Measurements from ENCODE around the gene CCDC192.

CCDC192 gene

DNA sequence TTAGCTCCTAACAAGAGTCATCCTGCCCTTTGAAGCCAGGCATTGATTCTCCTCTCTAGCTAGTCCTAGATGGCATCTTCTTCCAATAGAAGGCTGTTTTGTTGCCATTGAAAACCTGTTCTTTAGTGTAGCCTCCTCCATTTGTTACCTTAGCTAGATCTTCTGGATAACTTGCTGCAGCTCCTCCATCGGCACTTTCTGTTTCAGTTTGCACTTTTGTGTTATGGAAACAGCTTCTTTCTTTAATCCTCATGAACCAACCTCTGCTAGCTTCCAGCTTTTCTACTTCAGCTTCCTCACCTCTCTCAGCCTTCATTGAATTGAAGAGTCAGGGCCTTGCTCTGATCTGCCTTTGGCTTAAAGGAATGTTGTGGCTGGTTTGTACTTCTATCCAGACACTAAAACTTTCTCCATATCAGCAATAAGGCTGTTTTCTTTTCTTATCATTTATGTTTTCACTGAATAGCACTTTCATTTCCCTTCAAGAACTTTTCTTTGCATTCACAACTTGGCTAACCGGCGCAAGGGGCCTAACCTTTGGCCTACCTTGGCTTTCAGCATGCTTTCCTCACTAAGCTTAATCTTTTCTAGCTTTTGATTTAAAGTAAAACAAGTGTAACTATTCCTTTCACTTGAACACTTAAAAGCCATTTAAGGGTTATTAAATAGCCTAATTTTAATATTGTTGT is 213.8 kb downstream of the CCDC192 start:
- no peak for DNase-seq
- H3K9me3 ChIP-seq (ENCODE audit: severe bottlenecking) = no peaks in the 10 kb centered on the region
- no peaks in the 10 kb centered on the region for H3K27me3 ChIP-seq (ENCODE audit: insufficient read depth, low read depth, severe bottlenecking)
- H3K4me3 ChIP-seq (ENCODE audit: low read depth, low read length) = no peak overlapping the region
- H3K36me3 ChIP-seq = no peaks in the 10 kb centered on the region
- TF ChIP-seq CTCF (IDR thresholded peaks at IDR 0.05; ENCODE audit: low read depth, low read length) = no peak
- H3K27ac ChIP-seq = no peak overlapping the region

DNA sequence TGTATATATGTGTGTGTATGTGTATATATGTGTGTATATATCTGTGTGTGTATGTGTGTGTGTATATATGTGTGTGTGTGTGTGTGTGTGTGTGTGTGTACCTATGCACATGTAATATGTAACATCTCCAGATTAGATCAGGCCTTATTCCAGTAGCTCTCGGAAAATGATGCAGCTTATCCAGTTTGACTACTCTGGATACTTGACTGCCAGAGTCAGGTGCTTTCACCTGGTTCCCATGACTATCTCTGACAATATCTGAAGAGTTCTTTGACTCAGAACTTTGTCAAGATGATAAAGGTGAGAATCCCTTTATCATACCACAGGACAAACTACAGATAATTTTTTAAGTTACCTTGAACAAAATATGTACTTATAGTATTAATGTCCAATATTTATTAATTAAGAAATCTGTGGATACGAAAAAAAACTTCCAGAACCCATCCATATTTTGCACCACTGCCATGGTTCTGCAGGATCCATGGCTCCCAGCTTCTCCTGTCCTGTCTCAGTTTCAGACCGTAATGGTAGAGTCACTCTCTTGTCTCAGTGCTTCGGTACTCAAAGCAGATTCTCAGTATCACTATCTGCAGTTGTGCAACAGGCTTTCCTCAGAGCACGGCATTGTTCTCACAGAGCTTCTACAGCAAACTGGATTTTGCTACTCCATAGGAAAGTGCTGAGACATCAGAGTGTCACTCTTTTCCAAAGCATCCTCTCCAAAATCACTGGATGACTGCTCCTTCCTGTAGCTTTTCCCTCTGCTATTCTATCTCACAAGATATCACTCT is 216.0 kb downstream of the CCDC192 start:
- Histone ChIP-seq H3K9me3 (ENCODE audit: severe bottlenecking) (no peaks in the 10 kb centered on the region), H3K27ac (no peak overlapping the region), H3K36me3 (no peaks in the 10 kb centered on the region), H3K27me3 (ENCODE audit: insufficient read depth, low read depth, severe bottlenecking) (no peaks in the 10 kb centered on the region), H3K4me3 (ENCODE audit: low read depth, low read length) (no peak overlapping the region)
- TF ChIP-seq CTCF (IDR thresholded peaks at IDR 0.05; ENCODE audit: low read depth, low read length) = no peak
- DNase-seq = no peak

GRCh38 chr5:127919818-127920217 is 216.6 kb downstream of the CCDC192 start:
- H3K4me3 ChIP-seq (ENCODE audit: low read depth, low read length) = no peak overlapping the region
- no peak overlapping the region for H3K27ac ChIP-seq
- H3K9me3 ChIP-seq (ENCODE audit: severe bottlenecking) = no peaks in the 10 kb centered on the region
- TF ChIP-seq CTCF (IDR thresholded peaks at IDR 0.05; ENCODE audit: low read depth, low read length) = no peak
- H3K36me3 ChIP-seq = no peaks in the 10 kb centered on the region
- no peaks in the 10 kb centered on the region for H3K27me3 ChIP-seq (ENCODE audit: insufficient read depth, low read depth, severe bottlenecking)
- DNase-seq = no peak

- no peak overlapping the region for H3K4me3 ChIP-seq (ENCODE audit: low read depth, low read length)
- no peak overlapping the region for H3K27ac ChIP-seq
- H3K27me3 ChIP-seq (ENCODE audit: insufficient read depth, low read depth, severe bottlenecking) = no peaks in the 10 kb centered on the region
- DNase-seq = no peak
- H3K36me3 ChIP-seq = no peaks in the 10 kb centered on the region
- no peak for TF ChIP-seq CTCF (IDR thresholded peaks at IDR 0.05; ENCODE audit: low read depth, low read length)
- H3K9me3 ChIP-seq (ENCODE audit: severe bottlenecking) = no peaks in the 10 kb centered on the region
Observed at GRCh38 chr5:127920936-127921335, 217.7 kb downstream of the CCDC192 start.

DNA sequence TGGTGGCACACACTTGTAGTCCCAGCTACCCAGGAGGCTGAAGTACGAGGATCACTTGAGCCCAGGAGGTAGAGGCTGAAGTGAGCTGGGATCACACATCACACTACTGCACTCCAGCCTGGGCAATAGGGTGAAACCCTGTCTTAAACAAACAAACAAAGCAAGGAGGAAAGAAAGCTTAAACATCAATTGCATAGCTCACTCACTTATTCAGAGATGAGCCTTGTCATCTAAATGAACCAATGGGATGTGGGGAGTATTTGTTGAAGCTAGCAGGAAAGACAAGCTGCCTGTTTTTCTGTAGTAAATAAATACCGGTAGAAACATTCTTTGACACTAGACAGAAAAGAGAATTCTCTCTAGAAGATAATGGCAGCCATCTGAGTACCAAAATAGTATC is 219.4 kb downstream of the CCDC192 start:
- DNase-seq = no peak
- Histone ChIP-seq H3K36me3 (no peaks in the 10 kb centered on the region), H3K27me3 (ENCODE audit: insufficient read depth, low read depth, severe bottlenecking) (no peaks in the 10 kb centered on the region), H3K4me3 (ENCODE audit: low read depth, low read length) (no peak overlapping the region), H3K27ac (no peak overlapping the region), H3K9me3 (ENCODE audit: severe bottlenecking) (no peaks in the 10 kb centered on the region)
- TF ChIP-seq CTCF (IDR thresholded peaks at IDR 0.05; ENCODE audit: low read depth, low read length) = no peak

Measured in WERI-Rb-1 (cell line).